Aorta (tissue), 5 donors: ENCODE data around the gene UBE2M. TPM values are rescaled to one million over a fixed set of nuclear protein-coding genes. Genes with fewer than 3 reads are reported as not detected.
"Not testable (repeated sequence)": the region's sequence is repeated elsewhere in the genome, so short reads cannot be mapped to it uniquely, and the experiment has no call there.

Experiments used
- ATAC-seq: fragments of 200-7000 bp; cut with Tn5 transposase; one replicate; pipeline ENCODE4 v1.9.1; 2022; ENCODE audit warnings: moderate library complexity; ENCODE audit not compliant: low FRiP score
- DNase-seq, 2 donors: peaks; one replicate each; pipeline ENCODE4 v3.0.0-alpha.2; 2020
- H3K27ac ChIP-seq, 2 donors: one replicate each; pipeline ENCODE4 v1.5.1; 2013; ENCODE audit warnings: low read length in 2 of 2, mild to moderate bottlenecking in 2 of 2, moderate library complexity in 2 of 2, control low read depth in 1 of 2, inconsistent platforms in 1 of 2, low read depth in 1 of 2
- H3K27me3 ChIP-seq, 2 donors: one replicate each; pipeline ENCODE4 v1.6.1; 2013; ENCODE audit warnings: control low read depth in 1 of 2, low read length in 1 of 2, mild to moderate bottlenecking in 1 of 2, moderate library complexity in 1 of 2; ENCODE audit not compliant: insufficient read depth in 2 of 2, control insufficient read depth in 1 of 2
- H3K36me3 ChIP-seq, 2 donors: one replicate each; pipeline ENCODE4 v1.6.1; 2013; ENCODE audit warnings: control low read depth in 1 of 2, low read length in 1 of 2, mild to moderate bottlenecking in 1 of 2; ENCODE audit not compliant: insufficient read depth in 2 of 2, control insufficient read depth in 1 of 2
- H3K4me1 ChIP-seq, 2 donors: one replicate each; pipeline ENCODE4 v1.6.1; 2013; ENCODE audit warnings: low read length in 2 of 2, control low read depth in 1 of 2, mild to moderate bottlenecking in 1 of 2, moderate library complexity in 1 of 2; ENCODE audit not compliant: insufficient read depth in 2 of 2, control insufficient read depth in 1 of 2
- H3K4me3 ChIP-seq, 2 donors: one replicate each; pipeline ENCODE4 v1.5.1; 2013; ENCODE audit warnings: low read length in 2 of 2, control low read depth in 1 of 2, mild to moderate bottlenecking in 1 of 2
- H3K9me3 ChIP-seq: one replicate; pipeline ENCODE4 v1.6.1; 2013; ENCODE audit warnings: mild to moderate bottlenecking, low read length; ENCODE audit not compliant: control insufficient read depth
- WGBS, 2 donors: extraction: QIAGEN DNeasy Blood & Tissue Kit; methylation state at CpG; one replicate each; pipeline ENCODE4 v1.1.7; 2013; 5-methylcytosine and 5-hydroxymethylcytosine counted together
- intact Hi-C, 2 donors: fragments of 100-400 bp; cut with DNase I; formaldehyde crosslinking; loops; one replicate each; pipeline versions ENCODE4 v1.14.2 to v1.15.0; 2022
- polyA plus RNA-seq, 2 donors: library from polyadenylated mRNA; stranded (reverse); fragments of 200-250 nt; gene quantifications; one replicate each; pipeline ENCODE4 v1.2.3, GENCODE V29; 2013
- total RNA-seq, 2 donors: library from RNA; stranded (reverse); fragmentation: NEBNext Ultra II Directional; extraction: Animal tissue kit (Norgen Biotek cat#: 25700); gene quantifications; one replicate each; pipeline ENCODE4 v1.2.1, GENCODE V29; 2021
- donor health status: healthy with polysubstance abuse.
- donor health status: Bipolar disorder and iron deficiency.
- donor health status: DM: no; HTN: no; CAD: no.
- donor health status: DM: no; HTN: no; CAD: no.
- donor health status: DM: yes; HTN: yes; CAD: no.

The UBE2M gene
- total and polyA plus RNA-seq, 4 donors, result 47.1 to 57.7 (median 49.3) TPM

DNA sequence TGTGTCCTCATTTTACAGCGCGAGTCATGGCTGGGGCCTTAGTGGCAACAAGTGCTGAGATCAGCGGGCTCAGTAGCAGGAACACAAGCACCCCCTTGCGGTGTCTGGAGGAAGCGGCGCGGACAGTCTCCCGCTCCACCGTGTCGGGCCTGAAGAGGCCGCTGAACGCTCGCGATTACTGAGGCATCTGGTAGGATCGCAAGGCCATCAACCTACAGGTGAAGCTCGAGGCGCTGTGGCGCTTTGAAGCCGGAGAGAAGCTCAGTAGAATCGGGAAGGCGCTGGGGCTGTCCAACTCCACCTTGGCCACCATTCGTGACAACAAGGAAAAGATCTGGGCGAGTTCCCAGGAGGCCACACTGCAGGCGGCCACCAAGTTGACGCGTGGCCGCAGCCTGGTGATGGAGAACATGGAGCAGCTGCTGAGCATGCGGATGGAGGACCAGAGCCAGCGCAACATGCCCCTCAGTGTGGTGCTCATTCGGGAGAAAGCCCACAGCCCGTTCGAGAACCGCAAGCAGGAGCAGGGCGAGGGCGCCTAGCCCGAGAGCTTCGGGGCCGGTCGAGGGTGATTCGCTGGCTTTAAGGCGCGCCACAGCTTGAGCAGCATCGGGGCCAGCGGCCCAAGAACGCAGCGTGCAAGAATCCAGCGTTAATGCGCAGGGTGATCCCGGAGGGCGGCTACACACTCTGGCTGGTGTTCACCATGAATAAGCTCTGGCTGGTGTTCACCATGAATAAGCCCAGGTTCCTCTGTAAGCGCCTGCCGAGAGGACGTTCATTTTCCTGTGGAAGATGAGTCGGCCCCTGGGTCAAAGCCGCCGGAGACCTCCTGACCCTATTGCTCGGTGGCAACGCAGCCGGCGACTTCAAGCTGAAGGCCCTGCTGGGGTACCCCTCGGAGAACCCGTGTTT lies 23.1 kb upstream of the UBE2M start:
- no peak overlapping the region for H3K27ac ChIP-seq
- no peaks in the 10 kb centered on the region for H3K4me1 ChIP-seq
- DNase-seq (peak; percentile 93 to 95), ATAC-seq (peak; percentile 95)
- no peaks in the 10 kb centered on the region for H3K27me3 ChIP-seq
- no peak overlapping the region for H3K4me3 ChIP-seq
- 65 to 71% methylated on average over 62 of the region's 62 CpGs for WGBS, 2 donors
- intact Hi-C loops, result no loop called here
- H3K36me3 ChIP-seq, result no peaks in the 10 kb centered on the region
- no peaks in the 10 kb centered on the region for H3K9me3 ChIP-seq

DNA sequence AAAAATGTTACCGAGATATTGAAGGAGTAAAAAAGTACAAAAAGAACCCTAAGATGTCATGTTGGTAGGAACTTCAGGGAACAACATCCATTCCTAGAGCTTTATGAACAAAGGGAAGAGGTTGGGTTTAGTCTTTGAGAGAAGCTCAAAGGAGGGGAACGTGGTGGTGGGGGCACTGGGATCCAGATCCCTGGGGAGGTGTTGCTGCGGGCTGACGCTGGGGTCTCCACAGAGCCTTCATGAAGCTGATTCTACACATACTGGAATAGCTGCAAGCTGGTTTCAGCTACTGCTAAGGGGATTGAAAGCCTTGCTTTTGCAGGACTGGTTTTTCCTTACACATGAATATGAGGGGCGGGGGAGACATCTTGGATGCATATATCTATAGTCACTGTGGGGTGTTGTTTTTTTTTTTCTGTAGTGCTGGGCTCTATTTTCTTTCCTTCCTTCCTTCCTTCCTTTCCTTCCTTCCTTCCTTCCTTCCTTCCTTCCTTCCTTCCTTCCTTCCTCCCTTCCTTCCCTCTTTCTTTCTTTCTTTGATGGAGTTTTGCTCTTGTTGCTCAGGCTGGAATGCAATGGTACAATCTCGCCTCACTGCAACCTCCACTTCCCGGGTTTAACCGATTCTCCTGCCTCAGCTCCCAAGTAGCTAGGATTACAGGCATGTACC lies 21.2 kb upstream of the UBE2M start:
- intact Hi-C loops, result no loop called here
- Histone ChIP-seq H3K9me3 (no peaks in the 10 kb centered on the region), H3K4me1 (no peaks in the 10 kb centered on the region), H3K36me3 (no peaks in the 10 kb centered on the region), H3K27ac (no peak overlapping the region), H3K27me3 (no peaks in the 10 kb centered on the region), H3K4me3 (no peak overlapping the region)
- DNase-seq (peak in 1 of 2 donors; percentile 34), ATAC-seq (no peak)
- 81 to 86% methylated on average over 8 of the region's 8 CpGs for WGBS, 2 donors

DNA sequence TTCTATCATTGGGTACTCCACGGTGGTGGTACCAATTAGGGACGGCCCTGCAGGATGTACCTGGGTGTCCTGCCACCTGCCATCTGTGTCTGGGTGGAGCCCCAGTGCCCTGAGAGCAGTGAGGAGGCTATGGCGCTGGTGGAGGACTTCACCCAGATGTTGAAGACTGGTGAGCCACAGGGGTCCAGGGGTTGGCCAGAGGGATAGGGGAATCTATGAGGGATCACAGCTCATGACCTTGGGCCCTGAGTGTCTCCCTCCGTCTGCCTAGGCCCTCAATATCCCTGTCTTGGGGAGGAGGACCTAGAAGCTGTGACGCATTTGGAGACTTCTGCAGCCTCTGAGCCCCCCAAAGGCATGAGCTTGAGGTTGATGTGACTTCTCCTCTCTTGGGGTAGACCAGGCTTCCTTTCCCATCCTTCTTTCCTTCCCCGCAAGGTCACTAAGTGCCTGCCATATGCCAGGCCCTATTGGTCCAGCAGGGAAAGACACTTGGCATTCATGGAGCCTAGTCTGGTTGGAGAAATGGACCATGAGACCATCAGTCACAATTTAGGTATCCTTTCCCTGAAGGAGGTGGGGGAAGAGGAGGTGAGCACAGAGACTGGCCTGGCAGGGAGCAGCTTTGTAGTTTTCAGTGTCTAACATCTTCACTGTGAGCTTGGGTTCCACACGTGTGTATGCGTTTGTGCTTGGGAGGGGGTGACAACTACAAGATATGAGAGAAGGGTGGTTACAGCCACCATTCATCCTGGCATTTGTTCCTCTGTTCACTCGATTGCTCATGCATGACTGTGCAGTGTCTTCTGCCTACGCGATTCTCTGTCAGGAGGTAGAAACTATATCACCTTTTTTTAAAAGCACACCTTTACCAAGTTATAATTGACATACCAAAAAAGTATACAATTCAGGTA lies 19.9 kb upstream of the UBE2M start:
- Histone ChIP-seq H3K27me3 (no peaks in the 10 kb centered on the region), H3K27ac (no peak overlapping the region), H3K9me3 (no peaks in the 10 kb centered on the region), H3K4me1 (no peaks in the 10 kb centered on the region), H3K4me3 (no peak overlapping the region), H3K36me3 (no peaks in the 10 kb centered on the region)
- DNase-seq, result peak in 1 of 2 donors; percentile 47
- ATAC-seq, result no peak
- intact Hi-C loops, result no loop called here
- WGBS, 2 donors, result 85 to 89% methylated on average over 11 of the region's 11 CpGs

DNA sequence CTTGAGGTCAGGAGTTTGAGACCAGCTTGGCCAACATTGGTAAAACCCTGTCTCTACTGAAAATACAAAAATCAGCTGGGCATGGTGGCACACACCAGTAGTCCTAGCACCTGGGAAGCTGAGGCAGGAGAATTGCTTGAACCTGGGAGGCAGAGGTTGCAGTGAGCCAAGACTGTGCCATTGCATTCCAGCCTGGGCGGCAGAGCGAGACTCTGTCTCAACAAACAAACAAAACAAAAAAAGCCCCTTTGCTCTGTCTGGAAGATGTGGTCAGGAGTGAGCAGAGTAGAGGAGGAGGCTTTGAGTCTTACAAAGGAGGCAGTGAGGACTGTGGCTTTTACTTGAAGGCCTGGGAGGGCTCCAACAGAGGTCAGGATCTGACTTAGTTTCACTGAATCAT lies 19.2 kb upstream of the UBE2M start:
- H3K4me3 ChIP-seq, H3K4me1 ChIP-seq, H3K36me3 ChIP-seq, H3K9me3 ChIP-seq, H3K27me3 ChIP-seq, H3K27ac ChIP-seq, ATAC-seq, intact Hi-C loops: not testable (repeated sequence)
- DNase-seq, result peak in 1 of 2 donors; percentile 43
- WGBS, 2 donors, result 85 to 95% methylated on average over 2 of the region's 2 CpGs

DNA sequence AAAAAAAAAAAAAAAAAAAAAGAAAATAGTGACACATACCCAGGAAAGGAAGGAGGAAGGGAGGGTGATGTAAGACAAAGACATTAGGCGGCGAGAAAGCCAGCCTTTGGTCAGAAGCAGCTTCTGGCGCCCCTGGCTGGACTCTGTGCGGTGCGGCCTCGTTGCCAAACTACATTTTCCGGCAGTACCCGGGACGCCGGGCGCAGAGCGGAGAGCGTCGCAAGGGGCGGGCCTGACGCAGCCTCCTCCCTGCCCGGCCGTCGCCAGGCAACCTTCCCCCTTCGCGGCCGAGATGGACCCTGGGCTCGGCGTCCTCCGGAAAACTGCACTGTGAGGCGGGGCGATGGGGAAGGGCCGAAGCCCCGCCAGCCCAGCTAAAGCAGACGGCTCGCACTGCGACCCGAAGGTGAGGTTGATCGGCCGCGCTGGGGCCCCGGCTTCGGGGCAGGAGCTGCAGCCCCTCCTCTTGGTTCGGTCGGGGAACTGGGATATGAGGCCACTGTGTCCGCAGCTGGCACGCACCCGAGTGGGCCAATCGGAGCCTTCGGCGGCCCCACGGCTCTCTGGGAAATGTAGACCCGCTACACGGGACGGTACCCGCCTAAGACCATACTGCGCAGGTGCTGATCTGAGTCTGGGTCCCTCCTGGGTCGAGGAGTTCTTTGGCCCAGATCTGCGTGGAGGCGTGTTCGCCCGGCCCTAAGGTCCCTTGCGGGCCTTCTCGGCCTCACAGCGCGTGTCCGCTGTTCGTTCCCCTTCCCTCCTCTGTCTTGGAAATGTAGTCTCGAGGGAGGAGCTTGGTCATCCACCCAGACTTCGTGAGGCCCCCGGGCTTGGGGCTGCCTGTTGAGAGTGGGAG lies 17.0 kb upstream of the UBE2M start:
- Histone ChIP-seq H3K36me3 (no peaks in the 10 kb centered on the region), H3K27me3 (no peaks in the 10 kb centered on the region), H3K9me3 (no peaks in the 10 kb centered on the region), H3K4me3 (peak overlapping the region; percentile 4 to 50), H3K27ac (peak overlapping the region in 1 of 2 donors; percentile 70), H3K4me1 (no peaks in the 10 kb centered on the region)
- 0% methylated on average over 63 to 66 of the region's 66 CpGs for WGBS, 2 donors
- ATAC-seq, result peak; percentile 85
- intact Hi-C loops, result no loop called here
- DNase-seq, result peak; percentile 94 to 96

DNA sequence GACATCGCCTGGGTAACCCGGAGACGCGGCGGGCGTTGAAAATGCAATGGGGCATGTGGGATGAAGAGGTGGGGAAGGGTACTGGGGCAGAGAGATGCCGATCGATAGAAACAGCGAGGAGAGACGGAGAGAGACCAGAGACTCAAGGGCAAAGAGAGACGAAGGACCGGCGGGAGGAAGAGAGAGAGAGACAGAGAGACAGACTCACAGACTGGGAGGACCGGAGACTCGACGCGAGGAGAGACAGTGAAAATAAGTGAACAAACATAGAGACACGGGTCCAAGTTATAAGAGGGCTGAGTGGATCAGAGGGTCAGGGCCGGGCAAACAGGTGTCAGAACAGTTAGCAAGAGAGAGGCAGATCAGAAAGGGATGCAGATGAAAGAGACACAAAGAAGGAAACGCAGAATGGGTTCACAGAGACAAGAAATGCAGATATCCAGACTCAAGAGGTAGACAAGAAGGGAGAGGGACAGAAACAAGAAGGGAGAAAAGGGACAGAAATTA lies 15.3 kb upstream of the UBE2M start:
- Histone ChIP-seq H3K9me3 (no peaks in the 10 kb centered on the region), H3K36me3 (no peaks in the 10 kb centered on the region), H3K4me1 (no peaks in the 10 kb centered on the region), H3K27me3 (no peaks in the 10 kb centered on the region), H3K4me3 (peak overlapping the region in 1 of 2 donors; percentile 28), H3K27ac (peak overlapping the region in 1 of 2 donors; percentile 81)
- intact Hi-C loops, result loop anchor here in 1 of 2 donors (2.0 kb wide), 1 partner anchor 15 kb away; the partner anchor contains the start of gene UBE2M
- ATAC-seq, result no peak
- 0 to 1% methylated on average over 20 of the region's 20 CpGs for WGBS, 2 donors
- DNase-seq, result no peak

DNA sequence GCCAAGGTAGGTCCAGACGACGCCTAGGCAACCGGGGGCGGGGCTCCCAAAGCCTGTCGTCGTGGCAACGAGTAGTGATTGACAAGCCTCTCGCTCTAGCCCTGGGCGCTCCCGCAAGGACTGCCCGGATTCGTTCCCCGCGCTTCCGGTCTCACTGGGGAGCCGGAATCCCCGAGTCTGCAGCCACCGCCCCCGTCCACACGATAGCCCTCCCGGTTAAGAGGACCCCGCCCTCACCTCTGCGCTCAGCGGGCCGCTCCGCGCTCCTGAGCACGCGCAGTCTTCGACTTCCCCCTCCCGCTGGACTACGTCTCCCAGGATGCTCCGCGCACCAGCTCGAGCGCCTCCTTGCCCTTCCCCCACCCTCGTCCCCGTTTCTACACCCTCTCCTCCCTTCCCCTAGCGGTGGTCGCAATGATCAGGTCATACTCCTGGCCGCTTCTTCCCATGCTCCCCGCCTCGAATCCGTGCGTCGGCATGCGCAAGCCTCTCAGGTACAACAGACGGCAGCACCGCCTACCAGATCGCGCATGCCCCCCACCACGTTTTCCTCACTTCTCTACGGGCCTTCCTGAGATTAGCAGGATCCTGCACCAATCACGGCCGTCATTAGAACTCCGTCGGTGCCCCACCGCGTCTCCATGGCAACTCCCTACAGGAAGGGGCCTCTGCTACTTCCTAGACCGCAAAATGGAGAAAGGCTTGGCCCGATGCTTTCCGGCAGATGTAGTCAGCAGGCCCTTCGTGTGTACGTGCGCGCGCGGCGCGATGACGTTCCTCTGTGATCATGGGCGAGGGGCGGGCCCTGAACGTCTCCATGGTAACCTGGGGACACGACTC lies 14.6 kb upstream of the UBE2M start, which contains the start of gene MZF1:
Gene MZF1 (minus strand): TSS at position 518 of the 840 bp plus-strand sequence. CDS start 1,946 bp downstream, outside the sequence.
- ATAC-seq, result peak; percentile 92
- H3K4me1 ChIP-seq, result no peaks in the 10 kb centered on the region

More for the DNA sequence above, 14.6 kb upstream of the UBE2M start, which contains the start of gene MZF1:
- Histone ChIP-seq H3K27me3 (no peaks in the 10 kb centered on the region), H3K4me3 (peak within 1 kb of the TSS; percentile 13 to 28), H3K27ac (peak within 1 kb of the TSS in 1 of 2 donors; percentile 81), H3K9me3 (no peaks in the 10 kb centered on the region), H3K36me3 (no peaks in the 10 kb centered on the region)
- peak; percentile 100 for DNase-seq
- intact Hi-C loops, result loop anchor here in 1 of 2 donors (2.0 kb wide), 1 partner anchor 14 kb away; the partner anchor contains the start of gene UBE2M
- WGBS, 2 donors, result 1% methylated on average over 75 of the region's 75 CpGs
